Heart left ventricle (tissue), 13 donors: ENCODE results near the gene POTEF.
"Not testable (repeated sequence)": the region's sequence is repeated elsewhere in the genome, so short reads cannot be mapped to it uniquely, and the experiment has no call there.

Experiments
- POLR2A ChIP-seq, 2 donors: fragments of 450-650 bp; IDR thresholded peaks; one replicate each; pipeline ENCODE4 v1.6.1; 2017; ENCODE audit warnings: antibody characterized with exemption in 2 of 2, mild to moderate bottlenecking in 2 of 2, moderate library complexity in 2 of 2
- TF ChIP-seq, protein P1 (sequence below), 12 donors: fragments of 200-600 bp; sonication (generic) in 4 of 12; IDR thresholded peaks; one replicate each; pipeline versions ENCODE4 v1.5.0 to v1.8.0; 2018 to 2022; ENCODE audit warnings: antibody characterized with exemption in 12 of 12, mild to moderate bottlenecking in 5 of 12
- donor health status: ischemic (EF 13 %, LVEDD 7.1; RV severe dilation, severe dysfunction).
- donor health status: DM: no; HTN: yes; CAD: no.
- donor health status: DM: no; HTN: no; CAD: no.
- donor health status: ischemic (EF 25% LVEDD 6.9; RV normal size, moderate dysfunction).
- donor health status: ischemic (EF 25% LVEDD 5.7; RV mildly dilated, moderate dysfunction).
- donor health status: ischemic (EF 35%, LVEDD 5.7; RV mildly dilated, moderate dysfunction).
- donor health status: nonischemic (EF 11% LVEDD 7.7; RV severe dilation, severe dysfunction).
- donor health status: DM: yes; HTN: yes; CAD: no.
- donor health status: PGD.
- donor health status: ischemic (EF 29% LVEDD 5.4; RV normal size, mild dysfunction).
- donor health status: nonischemic (EF 23%, LVEDD 6.1; RV moderate dilation, normal function).

DNA sequence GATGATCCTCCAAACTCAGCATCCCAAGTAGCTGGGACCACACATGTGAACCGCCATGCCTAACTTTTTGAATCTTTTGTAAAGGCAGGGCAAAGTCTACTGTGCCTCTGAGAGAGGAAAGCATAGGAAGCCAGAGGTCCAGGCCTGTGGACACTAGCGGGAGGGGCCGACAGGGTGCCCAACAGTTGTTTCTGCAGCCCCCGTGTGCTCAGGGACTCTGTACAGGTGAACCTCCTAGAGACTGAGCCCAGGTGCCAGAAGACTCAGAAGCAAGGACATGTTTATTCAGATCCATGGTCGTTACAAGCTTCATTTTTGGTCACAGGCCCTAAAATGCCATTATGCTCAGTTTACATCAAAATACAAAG lies 22.1 kb upstream of the POTEF start:
- not testable (repeated sequence) for TF ChIP-seq POLR2A (IDR thresholded peaks at IDR 0.05)
- TF ChIP-seq, protein P1, sequence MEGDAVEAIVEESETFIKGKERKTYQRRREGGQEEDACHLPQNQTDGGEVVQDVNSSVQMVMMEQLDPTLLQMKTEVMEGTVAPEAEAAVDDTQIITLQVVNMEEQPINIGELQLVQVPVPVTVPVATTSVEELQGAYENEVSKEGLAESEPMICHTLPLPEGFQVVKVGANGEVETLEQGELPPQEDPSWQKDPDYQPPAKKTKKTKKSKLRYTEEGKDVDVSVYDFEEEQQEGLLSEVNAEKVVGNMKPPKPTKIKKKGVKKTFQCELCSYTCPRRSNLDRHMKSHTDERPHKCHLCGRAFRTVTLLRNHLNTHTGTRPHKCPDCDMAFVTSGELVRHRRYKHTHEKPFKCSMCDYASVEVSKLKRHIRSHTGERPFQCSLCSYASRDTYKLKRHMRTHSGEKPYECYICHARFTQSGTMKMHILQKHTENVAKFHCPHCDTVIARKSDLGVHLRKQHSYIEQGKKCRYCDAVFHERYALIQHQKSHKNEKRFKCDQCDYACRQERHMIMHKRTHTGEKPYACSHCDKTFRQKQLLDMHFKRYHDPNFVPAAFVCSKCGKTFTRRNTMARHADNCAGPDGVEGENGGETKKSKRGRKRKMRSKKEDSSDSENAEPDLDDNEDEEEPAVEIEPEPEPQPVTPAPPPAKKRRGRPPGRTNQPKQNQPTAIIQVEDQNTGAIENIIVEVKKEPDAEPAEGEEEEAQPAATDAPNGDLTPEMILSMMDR (IDR thresholded peaks at IDR 0.05) = not testable (repeated sequence)
